Stimulated activated CD8-positive, alpha-beta memory T cell treated with anti-CD3 and anti-CD28 coated beads, Interleukin-7, amount 100 ng/mL, for 4 hours (primary cell): ENCODE results near the gene ANO10.

Experiments used
- DNase-seq, 2 donors: peaks; one replicate each; pipeline ENCODE4 v3.0.0-alpha.2; 2020; ENCODE audit warnings: low read depth in 2 of 2

Gene ANO10

GRCh38 chr3:43348350-43348749 is 273.5 kb downstream of the ANO10 start:
- DNase-seq: no peak

GRCh38 chr3:43347774-43348173 is 274.0 kb downstream of the ANO10 start:
- no peak for DNase-seq

DNA sequence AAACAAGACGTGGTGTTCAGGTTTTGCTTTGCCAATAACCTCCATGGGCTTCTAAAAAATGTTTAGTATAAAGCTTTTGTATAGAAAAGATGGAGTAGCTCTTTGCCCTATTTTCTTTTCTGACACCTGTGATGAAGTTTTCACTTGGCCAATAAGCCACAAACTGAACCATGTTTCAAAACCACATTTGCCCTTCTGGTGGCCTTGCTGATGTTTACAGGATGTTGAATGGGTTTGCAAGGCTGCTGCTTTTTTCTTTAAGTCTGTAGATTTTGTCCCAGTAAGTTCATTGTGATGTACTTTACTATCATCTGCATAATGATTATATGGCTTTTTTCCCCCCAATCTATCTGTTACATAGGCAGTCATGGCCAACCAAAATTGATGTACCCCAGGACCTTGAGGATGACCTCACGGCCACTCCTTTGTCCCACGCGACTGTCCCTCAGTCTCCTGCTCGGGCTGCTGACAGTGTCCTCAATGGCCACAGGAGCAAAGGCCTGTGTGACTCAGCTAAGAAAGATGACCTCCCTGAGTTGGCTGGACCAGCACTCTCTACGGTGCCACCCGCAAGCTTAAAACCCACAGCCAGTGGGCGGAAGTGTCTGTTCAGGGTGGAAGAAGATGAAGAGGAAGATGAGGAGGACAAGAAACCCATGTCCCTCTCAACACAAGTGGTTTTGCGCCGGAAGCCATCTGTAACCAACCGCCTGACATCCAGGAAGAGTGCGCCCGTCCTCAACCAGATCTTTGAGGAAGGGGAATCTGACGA is 274.6 kb downstream of the ANO10 start:
- peak; percentile 21 to 30 for DNase-seq

DNA sequence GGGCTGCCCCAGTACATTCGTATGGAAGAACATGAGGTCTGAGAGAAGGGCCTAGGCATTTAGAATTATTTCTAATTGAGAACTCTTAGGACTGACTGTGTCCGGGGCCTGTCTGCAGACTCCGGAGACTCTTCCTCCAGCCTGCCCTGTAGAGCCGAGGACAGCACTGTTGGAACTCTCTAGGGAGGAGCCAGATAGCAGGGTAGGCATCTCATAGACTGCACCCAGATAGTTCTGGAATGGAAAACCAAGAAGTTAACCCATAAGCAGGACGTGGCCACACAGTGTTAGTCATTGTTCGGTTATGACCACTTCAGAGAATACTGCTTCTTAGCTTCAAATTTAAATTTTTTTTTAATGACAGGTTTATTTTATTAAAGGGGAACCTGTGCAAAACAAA is 275.9 kb downstream of the ANO10 start:
- no peak for DNase-seq

- DNase-seq: no peak
Measured at GRCh38 chr3:43345246-43345645, 276.6 kb downstream of the ANO10 start.

DNA sequence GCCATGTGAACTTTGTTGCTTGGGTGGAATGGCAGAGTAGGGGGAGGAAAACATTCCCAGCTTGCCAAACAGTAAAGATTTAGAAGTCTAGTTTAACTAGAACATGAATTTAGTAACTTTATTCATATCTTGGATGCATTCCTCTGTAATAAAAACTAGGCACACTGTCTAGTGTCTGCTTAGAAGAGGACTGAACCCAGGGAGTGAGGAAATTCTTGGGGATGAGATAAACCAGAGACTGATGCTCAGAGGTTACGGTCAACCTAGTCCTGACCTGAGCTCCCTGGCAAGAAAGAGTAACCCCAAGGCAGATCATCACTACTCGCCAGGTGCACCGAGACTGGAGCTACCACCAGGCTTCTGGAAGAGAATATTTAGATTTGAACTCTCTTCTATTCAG is 277.3 kb downstream of the ANO10 start:
- no peak for DNase-seq

GRCh38 chr3:43343815-43344214 is 278.0 kb downstream of the ANO10 start:
- DNase-seq: no peak

DNA sequence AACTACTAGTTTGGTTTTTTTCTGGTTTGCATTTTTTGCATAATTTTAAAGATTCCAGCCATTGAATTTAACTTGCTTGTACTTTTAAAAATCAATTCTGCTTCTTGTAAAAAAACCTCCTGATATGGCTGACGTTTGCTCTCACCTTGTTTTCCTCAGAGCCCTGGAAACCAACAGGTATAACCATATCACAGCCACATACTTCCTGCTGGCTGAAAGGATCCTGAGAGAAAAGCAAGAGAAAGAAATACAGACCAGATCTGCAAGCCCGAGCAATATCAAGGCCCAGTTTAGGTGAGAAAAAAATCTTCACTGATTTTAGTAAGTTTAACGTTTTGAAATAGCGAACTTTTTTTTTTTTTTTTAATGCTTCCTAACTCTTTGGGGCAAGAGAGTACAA is 278.6 kb downstream of the ANO10 start:
- no peak for DNase-seq

DNA sequence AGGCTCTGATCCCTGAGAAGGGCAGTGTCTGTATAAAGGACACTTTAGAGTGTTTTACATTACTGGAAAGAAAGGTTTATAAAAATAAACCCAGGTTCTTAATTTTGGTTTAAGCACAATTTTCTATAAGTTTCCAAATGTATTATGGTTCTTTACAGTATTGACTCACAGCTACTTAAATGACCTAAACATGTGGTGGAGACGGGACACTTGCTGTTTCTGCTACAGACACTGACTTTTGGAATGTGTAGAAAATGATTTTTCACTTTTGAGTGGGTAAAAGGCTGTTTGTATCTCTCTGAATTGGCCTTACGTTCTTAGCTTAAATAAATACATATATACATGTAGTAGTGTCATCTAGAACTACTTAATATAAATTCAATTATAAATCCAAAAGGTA is 280.0 kb downstream of the ANO10 start:
- DNase-seq: no peak

GRCh38 chr3:43340403-43340802 is 281.4 kb downstream of the ANO10 start:
- no peak for DNase-seq

- no peak for DNase-seq
Measured at GRCh38 chr3:43338295-43338694, 283.5 kb downstream of the ANO10 start.

DNA sequence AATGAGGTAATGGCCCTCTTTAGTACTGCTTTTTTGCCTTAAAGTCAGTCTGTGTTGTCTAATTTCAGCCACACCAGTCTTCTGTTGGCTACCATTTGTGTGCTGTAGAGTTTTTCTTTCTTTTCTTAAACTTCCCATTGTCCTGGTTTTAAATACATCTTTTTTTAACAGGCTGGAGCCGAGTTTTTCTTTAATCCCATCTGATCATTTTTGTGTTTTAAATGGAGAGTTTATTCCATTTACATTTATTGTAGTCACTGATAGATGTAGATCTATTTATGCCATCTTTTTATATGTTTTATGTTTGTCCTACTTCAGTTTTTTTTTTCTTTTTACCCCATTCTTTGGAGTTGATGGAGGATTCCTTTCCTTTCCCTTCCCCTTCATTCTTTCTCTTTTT is 286.0 kb downstream of the ANO10 start:
- DNase-seq: no peak

GRCh38 chr3:43334976-43335375 is 286.8 kb downstream of the ANO10 start:
- DNase-seq: no peak

DNA sequence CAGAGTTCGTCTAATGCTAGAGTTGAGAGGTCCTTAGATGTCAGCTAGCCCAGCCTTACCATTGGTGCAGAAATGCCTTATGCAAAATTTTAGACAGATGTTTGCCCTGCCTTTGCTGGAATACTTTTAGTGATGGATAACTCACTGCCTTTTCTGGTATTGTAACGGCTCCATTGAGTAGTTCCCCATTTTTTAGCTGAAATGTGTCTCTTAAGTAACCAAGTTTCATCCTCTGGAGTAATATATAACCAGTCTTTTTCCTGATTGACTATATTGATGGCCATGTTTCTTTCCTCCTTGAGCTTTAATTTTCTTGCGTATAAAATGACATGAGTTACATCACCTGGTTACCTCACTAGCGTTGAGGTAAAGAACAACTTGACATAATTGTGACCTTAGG is 290.4 kb downstream of the ANO10 start:
- no peak for DNase-seq

DNA sequence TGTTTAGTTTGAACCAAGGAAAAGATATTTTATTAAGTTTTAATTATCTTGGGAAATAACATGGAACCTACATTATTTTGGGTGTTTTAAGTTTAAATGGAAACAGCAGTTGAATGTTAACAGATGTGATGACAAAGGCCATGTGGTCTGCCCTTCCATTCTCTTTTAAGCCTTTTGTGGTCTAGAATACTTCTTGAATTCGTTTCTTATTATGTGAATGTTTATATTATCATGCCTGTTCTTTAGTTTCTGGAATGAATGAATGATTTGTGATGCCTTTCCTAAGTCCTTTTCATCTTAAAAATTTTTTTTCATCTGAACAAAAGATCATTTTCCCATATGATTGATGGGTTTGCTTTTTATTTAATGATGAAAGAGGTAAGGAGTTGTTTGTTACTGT is 290.8 kb downstream of the ANO10 start:
- no peak for DNase-seq

DNA sequence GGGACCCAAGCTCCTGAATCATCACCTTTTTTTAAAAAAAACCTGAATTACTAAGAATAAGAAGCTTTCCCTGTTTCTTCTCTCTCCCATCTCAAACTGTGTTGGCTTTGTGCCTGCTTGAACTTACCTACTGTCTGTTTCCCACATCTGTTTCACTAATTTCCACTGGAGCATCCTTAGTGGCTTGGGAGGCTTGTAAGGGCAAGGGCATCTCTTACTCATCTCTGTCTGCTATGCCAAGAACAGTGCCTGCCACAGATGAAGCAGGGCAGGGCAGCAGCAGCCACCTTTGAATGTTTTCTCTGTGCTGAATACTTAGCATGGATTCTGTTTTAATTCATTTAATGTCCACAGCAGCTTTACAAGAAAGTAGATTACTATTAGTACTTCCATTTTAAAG is 293.2 kb downstream of the ANO10 start:
- DNase-seq: no peak

DNA sequence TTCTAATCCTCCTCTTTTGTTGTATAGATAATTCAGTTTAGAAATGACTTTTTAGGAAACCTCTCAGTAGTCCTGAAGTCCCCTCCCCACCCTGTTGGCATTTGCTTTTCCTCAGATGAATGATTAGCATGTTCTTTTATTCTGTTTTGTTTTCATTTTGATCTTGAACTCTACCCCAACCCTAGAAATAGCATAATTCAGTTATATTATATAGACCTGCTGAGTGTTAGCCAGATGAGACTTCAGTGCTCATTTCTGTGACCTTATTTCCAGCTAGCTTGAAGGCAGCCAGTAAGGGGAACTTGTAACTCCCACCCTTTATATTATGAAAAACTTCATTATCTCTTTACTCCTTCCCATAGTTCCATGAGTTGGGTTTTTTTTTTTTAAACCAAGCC is 294.2 kb downstream of the ANO10 start:
- no peak for DNase-seq

DNA sequence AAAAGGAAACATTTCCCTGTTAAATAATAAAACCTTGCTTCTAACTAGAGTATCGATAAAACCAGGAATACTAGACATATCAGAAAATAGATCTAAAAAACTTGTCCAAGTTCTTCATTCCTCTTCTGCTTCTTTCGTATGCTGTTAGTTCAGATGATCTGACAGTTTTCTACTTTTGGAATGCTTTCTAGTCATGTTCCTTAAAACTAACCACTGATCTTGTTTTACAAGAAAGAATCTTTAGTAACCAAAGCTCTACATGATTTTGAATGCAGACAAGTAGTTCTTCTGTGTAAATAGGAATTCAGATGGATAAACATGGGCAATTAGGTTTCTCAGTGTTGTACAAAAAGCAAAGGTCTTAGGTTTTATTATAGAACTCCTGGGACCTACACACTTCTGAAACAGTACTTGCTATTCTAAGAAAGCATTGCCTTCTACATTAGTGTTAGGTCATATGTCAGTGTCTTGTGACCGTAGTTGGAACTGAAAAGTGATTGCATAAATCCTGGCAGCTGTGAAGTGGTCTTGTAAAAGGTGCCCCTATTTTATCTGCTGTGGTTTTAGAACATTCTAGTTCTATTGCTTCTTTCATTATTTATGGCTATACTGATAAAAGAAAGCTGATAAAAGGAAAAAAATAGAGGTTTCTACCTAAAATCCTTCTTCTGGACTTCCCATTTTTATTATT is 294.8 kb downstream of the ANO10 start:
- DNase-seq: no peak

DNA sequence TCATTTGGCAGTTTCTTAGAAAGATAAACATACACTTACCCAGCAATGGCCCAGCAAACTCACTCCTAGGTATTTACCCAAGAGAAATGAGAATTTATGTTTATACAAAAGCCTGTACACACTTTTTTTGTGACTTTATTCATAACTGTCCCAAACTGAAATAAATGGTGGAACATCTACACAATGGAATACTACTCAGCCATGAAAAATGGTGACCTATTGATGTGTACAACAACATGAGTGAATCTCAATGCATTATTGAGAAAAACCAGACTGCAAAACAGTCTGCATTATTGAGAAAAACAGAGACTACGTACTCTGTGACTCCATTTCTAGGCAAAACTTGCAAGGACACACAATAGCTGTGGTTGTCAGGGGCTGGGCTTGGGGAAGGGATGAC is 298.3 kb downstream of the ANO10 start:
- no peak for DNase-seq

- DNase-seq: no peak
Measured at GRCh38 chr3:43320288-43320687, 301.5 kb downstream of the ANO10 start.

DNA sequence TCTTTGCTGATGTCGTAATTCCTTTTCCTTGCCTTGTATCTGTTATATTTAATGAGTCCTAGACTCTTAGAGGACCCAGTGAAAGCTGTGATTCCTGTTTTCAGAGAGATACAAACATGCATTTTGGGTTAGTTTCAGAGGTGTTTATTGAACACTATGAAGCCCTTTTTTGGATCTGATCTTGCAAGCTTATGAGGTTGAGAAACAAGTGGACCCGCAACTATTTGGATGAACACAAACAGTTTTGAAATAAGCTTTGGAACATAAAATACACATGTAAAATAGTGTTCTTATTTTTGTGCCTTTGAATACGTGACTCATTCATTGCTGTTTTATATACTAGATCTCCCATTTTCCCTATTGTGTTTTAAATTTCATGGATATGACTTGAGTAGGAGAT is 302.0 kb downstream of the ANO10 start:
- no peak for DNase-seq

GRCh38 chr3:43319376-43319775 is 302.4 kb downstream of the ANO10 start:
- no peak for DNase-seq

DNA sequence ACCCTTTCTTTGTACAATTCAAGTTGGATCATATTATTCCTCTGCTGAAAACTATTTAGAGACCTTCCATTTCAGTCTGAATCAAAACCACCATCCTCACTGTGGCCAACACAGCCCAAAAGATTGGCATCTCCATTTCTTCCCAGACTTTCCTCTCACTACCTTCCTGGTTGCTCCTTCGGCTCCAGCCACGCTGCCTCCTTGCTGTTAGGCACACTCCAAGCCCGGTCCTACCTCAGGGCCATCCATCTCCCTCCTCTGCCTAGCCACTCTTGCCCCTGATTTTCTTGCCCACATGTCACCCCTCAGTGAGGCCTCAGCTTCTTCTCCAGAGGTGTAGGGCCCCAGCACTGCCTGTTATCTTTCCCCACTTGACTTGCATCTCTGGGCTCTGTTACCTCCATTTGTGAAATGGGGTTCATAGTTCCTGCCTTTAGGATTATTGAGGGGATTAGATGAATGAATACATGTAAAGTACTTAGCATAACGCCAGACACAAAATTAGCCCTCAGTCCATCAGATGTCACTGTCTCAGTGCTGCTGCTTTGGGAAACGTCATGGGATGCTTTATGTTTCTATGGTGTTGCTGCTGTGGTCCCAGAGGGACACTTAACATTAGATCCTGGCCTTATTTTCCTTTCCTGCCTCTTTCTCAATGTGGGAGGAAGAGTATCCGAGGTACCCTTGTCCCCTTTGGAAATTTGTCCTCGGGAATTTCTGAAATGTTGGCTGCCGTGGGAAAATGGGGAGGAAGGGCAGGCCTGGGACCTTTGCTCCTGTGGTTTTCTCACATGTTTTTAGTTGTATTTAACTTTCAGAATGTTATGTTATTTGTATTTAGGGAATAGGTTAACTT is 304.1 kb downstream of the ANO10 start:
- DNase-seq: no peak
